ENCODE data around the gene IL1RAPL1. TPM values are rescaled to one million over a fixed set of nuclear protein-coding genes. Genes with fewer than 3 reads are reported as not detected.

IL1RAPL1 gene
- total and polyA plus RNA-seq, 2 donors (not counting 1 experiment from before 2014, with no cell fraction given): 0.25 to 2.8 TPM

DNA sequence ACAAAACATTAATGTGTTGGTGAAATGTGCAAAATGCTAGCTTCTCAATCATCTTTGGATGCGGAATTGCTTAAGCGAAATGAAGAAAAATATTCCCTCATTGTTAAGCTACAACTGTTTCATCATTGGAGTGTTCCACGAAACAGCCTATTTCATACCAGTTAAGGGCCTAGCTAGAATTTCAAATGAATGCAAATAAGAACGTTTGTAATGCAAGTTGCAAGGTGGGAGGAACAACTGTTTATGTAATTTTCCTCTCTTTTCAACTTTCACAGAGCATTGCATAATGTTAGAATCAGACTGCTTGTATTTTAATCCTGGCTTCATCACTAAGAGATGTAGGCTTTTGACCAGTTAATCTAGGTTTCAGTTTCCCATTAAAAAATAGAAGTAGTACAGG is 480.1 kb downstream of the IL1RAPL1 start:
- Histone ChIP-seq H3K27ac (ENCODE audit: insufficient read depth, low read length) (no peak overlapping the region), H3K9ac (ENCODE audit: insufficient read depth, low read length) (no peak overlapping the region), H3K79me2 (ENCODE audit: control insufficient read depth, insufficient read depth, low read length) (no peaks in the 10 kb centered on the region), H3K36me3 (ENCODE audit: control insufficient read depth, insufficient read depth, low read length) (no peaks in the 10 kb centered on the region), H3K4me3 (replicated peaks in 1 of 4; ENCODE audit: control extremely low read depth in 1 of 4, insufficient read depth in 1 of 4, low read depth in 3 of 4, low read length in 4 of 4) (no peak overlapping the region), H2AFZ (ENCODE audit: low read length) (no peak overlapping the region), H3K9me3 (ENCODE audit: control insufficient read depth, insufficient read depth, low read depth, low read length) (no peaks in the 10 kb centered on the region), H3K4me2 (ENCODE audit: extremely low read depth, insufficient read depth, low read length) (no peak overlapping the region), H3K4me1 (ENCODE audit: control insufficient read depth, extremely low read depth, insufficient read depth, low read length) (no peaks in the 10 kb centered on the region), H3K27me3 (ENCODE audit: control insufficient read depth, insufficient read depth, low read length) (no peaks in the 10 kb centered on the region), H4K20me1 (ENCODE audit: control insufficient read depth, extremely low read depth, insufficient read depth, low read length) (no peaks in the 10 kb centered on the region)
- no peak for TF ChIP-seq EZH2 (IDR thresholded peaks at IDR 0.05; ENCODE audit: low read length, missing control alignments)
- TF ChIP-seq, protein P1, sequence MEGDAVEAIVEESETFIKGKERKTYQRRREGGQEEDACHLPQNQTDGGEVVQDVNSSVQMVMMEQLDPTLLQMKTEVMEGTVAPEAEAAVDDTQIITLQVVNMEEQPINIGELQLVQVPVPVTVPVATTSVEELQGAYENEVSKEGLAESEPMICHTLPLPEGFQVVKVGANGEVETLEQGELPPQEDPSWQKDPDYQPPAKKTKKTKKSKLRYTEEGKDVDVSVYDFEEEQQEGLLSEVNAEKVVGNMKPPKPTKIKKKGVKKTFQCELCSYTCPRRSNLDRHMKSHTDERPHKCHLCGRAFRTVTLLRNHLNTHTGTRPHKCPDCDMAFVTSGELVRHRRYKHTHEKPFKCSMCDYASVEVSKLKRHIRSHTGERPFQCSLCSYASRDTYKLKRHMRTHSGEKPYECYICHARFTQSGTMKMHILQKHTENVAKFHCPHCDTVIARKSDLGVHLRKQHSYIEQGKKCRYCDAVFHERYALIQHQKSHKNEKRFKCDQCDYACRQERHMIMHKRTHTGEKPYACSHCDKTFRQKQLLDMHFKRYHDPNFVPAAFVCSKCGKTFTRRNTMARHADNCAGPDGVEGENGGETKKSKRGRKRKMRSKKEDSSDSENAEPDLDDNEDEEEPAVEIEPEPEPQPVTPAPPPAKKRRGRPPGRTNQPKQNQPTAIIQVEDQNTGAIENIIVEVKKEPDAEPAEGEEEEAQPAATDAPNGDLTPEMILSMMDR (conservative IDR thresholded peaks at IDR 0.05 in 1 of 2, IDR thresholded peaks at IDR 0.05 in 1 of 2; ENCODE audit: low read depth in 1 of 2, low read length in 2 of 2): no peak
- no peak for DNase-seq (ENCODE audit: low read depth in 2 of 2)

DNA sequence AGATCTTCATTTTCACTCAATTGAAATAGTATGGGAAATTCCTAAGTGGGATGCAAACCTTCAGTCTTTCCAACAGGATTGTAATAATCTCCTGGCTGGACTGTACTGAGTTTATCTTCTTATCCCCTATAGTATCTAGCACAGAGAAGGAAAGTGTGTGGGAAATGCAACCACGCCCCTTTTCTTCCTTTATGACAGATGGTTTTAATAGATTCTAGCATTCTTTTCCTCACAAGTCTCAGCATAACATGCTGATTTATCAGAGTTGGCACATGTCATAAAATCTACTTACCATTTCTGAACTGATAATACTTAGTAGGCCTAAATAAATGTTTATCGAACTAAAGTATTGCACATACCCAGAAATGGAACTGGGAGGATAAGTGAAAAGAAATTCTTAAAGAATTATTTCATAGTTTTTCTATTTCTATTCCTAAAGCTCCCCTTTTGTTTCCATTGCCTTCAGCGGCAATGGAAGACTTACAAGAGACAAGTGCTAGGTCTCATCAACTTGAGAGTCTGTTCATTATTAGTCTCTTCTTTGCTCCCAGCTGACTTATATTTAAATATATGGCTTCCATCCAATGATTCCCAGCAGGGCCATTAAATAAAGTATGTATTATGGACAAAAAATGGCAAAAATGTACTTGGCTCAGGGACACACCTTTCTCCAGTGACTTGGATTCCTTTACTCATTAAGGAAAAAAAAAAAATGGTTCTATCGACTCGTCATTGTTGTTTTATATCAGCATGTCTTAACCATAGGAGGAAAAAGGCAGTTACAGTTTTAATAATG is 484.5 kb downstream of the IL1RAPL1 start:
- Histone ChIP-seq H4K20me1 (ENCODE audit: control insufficient read depth, extremely low read depth, insufficient read depth, low read length) (no peaks in the 10 kb centered on the region), H3K4me3 (replicated peaks in 1 of 4; ENCODE audit: control extremely low read depth in 1 of 4, insufficient read depth in 1 of 4, low read depth in 3 of 4, low read length in 4 of 4) (no peak overlapping the region), H3K27ac (ENCODE audit: insufficient read depth, low read length) (no peak overlapping the region), H3K36me3 (ENCODE audit: control insufficient read depth, insufficient read depth, low read length) (no peaks in the 10 kb centered on the region), H3K9ac (ENCODE audit: insufficient read depth, low read length) (no peak overlapping the region), H3K27me3 (ENCODE audit: control insufficient read depth, insufficient read depth, low read length) (no peaks in the 10 kb centered on the region), H3K4me2 (ENCODE audit: extremely low read depth, insufficient read depth, low read length) (no peak overlapping the region), H2AFZ (ENCODE audit: low read length) (no peak overlapping the region), H3K9me3 (ENCODE audit: control insufficient read depth, insufficient read depth, low read depth, low read length) (no peaks in the 10 kb centered on the region), H3K4me1 (ENCODE audit: control insufficient read depth, extremely low read depth, insufficient read depth, low read length) (no peaks in the 10 kb centered on the region), H3K79me2 (ENCODE audit: control insufficient read depth, insufficient read depth, low read length) (no peaks in the 10 kb centered on the region)
- no peak for TF ChIP-seq EZH2 (IDR thresholded peaks at IDR 0.05; ENCODE audit: low read length, missing control alignments)
- TF ChIP-seq, protein P1 (conservative IDR thresholded peaks at IDR 0.05 in 1 of 2, IDR thresholded peaks at IDR 0.05 in 1 of 2; ENCODE audit: low read depth in 1 of 2, low read length in 2 of 2): no peak
- DNase-seq (ENCODE audit: low read depth in 2 of 2): peak in 1 of 2 donors; percentile 21

- H4K20me1 ChIP-seq (ENCODE audit: control insufficient read depth, extremely low read depth, insufficient read depth, low read length): no peaks in the 10 kb centered on the region
- H3K36me3 ChIP-seq (ENCODE audit: control insufficient read depth, insufficient read depth, low read length): no peaks in the 10 kb centered on the region
- H3K27me3 ChIP-seq (ENCODE audit: control insufficient read depth, insufficient read depth, low read length): no peaks in the 10 kb centered on the region
- no peak for TF ChIP-seq EZH2 (IDR thresholded peaks at IDR 0.05; ENCODE audit: low read length, missing control alignments)
- TF ChIP-seq, protein P1 (conservative IDR thresholded peaks at IDR 0.05 in 1 of 2, IDR thresholded peaks at IDR 0.05 in 1 of 2; ENCODE audit: low read depth in 1 of 2, low read length in 2 of 2): no peak
- no peak for DNase-seq (ENCODE audit: low read depth in 2 of 2)
- H3K9me3 ChIP-seq (ENCODE audit: control insufficient read depth, insufficient read depth, low read depth, low read length): no peaks in the 10 kb centered on the region
- H3K4me2 ChIP-seq (ENCODE audit: extremely low read depth, insufficient read depth, low read length): no peak overlapping the region
- no peak overlapping the region for H2AFZ ChIP-seq (ENCODE audit: low read length)
- no peak overlapping the region for H3K9ac ChIP-seq (ENCODE audit: insufficient read depth, low read length)
- no peaks in the 10 kb centered on the region for H3K79me2 ChIP-seq (ENCODE audit: control insufficient read depth, insufficient read depth, low read length)
- H3K4me1 ChIP-seq (ENCODE audit: control insufficient read depth, extremely low read depth, insufficient read depth, low read length): no peaks in the 10 kb centered on the region
- H3K27ac ChIP-seq (ENCODE audit: insufficient read depth, low read length): no peak overlapping the region
- no peak overlapping the region for H3K4me3 ChIP-seq (replicated peaks in 1 of 4; ENCODE audit: control extremely low read depth in 1 of 4, insufficient read depth in 1 of 4, low read depth in 3 of 4, low read length in 4 of 4)
These were observed 495.3 kb downstream of the IL1RAPL1 start for GRCh38 chrX:29082558-29082957.

Data from fibroblast of lung (primary cell).